Keratinocyte (primary cell): ENCODE data around the gene SKA2. TPM values are rescaled to one million over a fixed set of nuclear protein-coding genes. Genes with fewer than 3 reads are reported as not detected.

Experiments used
- DNase-seq: peaks from one replicate; pipeline ENCODE4 v3.0.0-alpha.2; 2011; ENCODE audit warnings: low read depth, missing footprints, low spot score
- FAIRE-seq: peaks from 2 replicates; lab custom pipeline; 2011; peaks lifted over from hg19 to GRCh38; lab: Jason Lieb, UNC
- H2AFZ ChIP-seq: 2 replicates; pipeline ENCODE4 v1.6.0; 2012; ENCODE audit warnings: low read length, control low read depth, inconsistent platforms; ENCODE audit not compliant: control insufficient read depth
- H3K27ac ChIP-seq: 2 replicates; pipeline ENCODE4 v1.5.1; 2011; ENCODE audit warnings: low read length; ENCODE audit not compliant: control insufficient read depth, insufficient read depth
- H3K27me3 ChIP-seq: 3 replicates; pipeline ENCODE4 v1.6.0; 2011; ENCODE audit warnings: low read length; ENCODE audit not compliant: control insufficient read depth, insufficient read depth; ENCODE audit errors: extremely low read depth
- H3K36me3 ChIP-seq, 2 experiments: 2 replicates in 1 of 2; 3 replicates in 1 of 2; pipeline ENCODE4 v1.5.1; 2011; ENCODE audit warnings: low read length in 2 of 2, mild to moderate bottlenecking in 1 of 2; ENCODE audit not compliant: control insufficient read depth in 2 of 2, insufficient read depth in 2 of 2; ENCODE audit errors: extremely low read depth in 1 of 2
- H3K4me1 ChIP-seq: 3 replicates; pipeline ENCODE4 v1.5.1; 2011; ENCODE audit warnings: low read length; ENCODE audit not compliant: control insufficient read depth, insufficient read depth; ENCODE audit errors: extremely low read depth
- H3K4me2 ChIP-seq: 3 replicates; pipeline ENCODE4 v1.6.0; 2011; ENCODE audit warnings: low read depth, low read length; ENCODE audit not compliant: control insufficient read depth, insufficient read depth; ENCODE audit errors: extremely low read depth
- H3K4me3 ChIP-seq, 3 experiments: fragments of 200-600 bp in 1 of 3; sonication (generic) in 1 of 3; 2 replicates in 2 of 3; 3 replicates in 1 of 3; pipeline ENCODE4 v1.5.1; 2011 to 2016; ENCODE audit warnings: low read length in 3 of 3, mild to moderate bottlenecking in 3 of 3, control low read depth in 2 of 3, inconsistent platforms in 1 of 3, low read depth in 1 of 3, mixed read lengths in 1 of 3, mixed run types in 1 of 3, moderate library complexity in 1 of 3; ENCODE audit not compliant: control insufficient read depth in 2 of 3, insufficient read depth in 2 of 3; ENCODE audit errors: extremely low read depth in 1 of 3
- H3K79me2 ChIP-seq: 2 replicates; pipeline ENCODE4 v1.6.0; 2012; ENCODE audit warnings: low read length; ENCODE audit not compliant: control insufficient read depth, insufficient read depth
- H3K9ac ChIP-seq: 3 replicates; pipeline ENCODE4 v1.6.0; 2011; ENCODE audit warnings: low read length; ENCODE audit not compliant: control insufficient read depth, insufficient read depth; ENCODE audit errors: extremely low read depth
- H3K9me1 ChIP-seq: 3 replicates; pipeline ENCODE4 v1.6.0; 2011; ENCODE audit warnings: low read length; ENCODE audit not compliant: control insufficient read depth, insufficient read depth; ENCODE audit errors: extremely low read depth
- H3K9me3 ChIP-seq: 2 replicates; pipeline ENCODE4 v1.5.1; 2012; ENCODE audit warnings: low read depth, low read length; ENCODE audit not compliant: control insufficient read depth
- H4K20me1 ChIP-seq: 3 replicates; pipeline ENCODE4 v1.6.0; 2011; ENCODE audit warnings: low read length; ENCODE audit not compliant: control insufficient read depth, insufficient read depth; ENCODE audit errors: extremely low read depth
- CTCF ChIP-seq, 3 experiments: IDR thresholded peaks in 1 of 3; conservative IDR thresholded peaks in 1 of 3; optimal IDR thresholded peaks in 1 of 3; 2 replicates in 2 of 3; 3 replicates in 1 of 3; pipeline versions ENCODE3 to v1.5.1; 2011; ENCODE audit warnings: low read length in 3 of 3, mild to moderate bottlenecking in 3 of 3, moderate library complexity in 2 of 3, control low read depth in 1 of 3, inconsistent platforms in 1 of 3; ENCODE audit not compliant: insufficient read depth in 2 of 3; ENCODE audit errors: extremely low read depth in 1 of 3
- EZH2 ChIP-seq: IDR thresholded peaks from one replicate; pipeline ENCODE4 v1.6.1; 2012; ENCODE audit warnings: inconsistent platforms, mild to moderate bottlenecking, low read length, moderate library complexity
- dilution Hi-C: fragments of 300-500 bp; cut with MboI; formaldehyde crosslinking; loops from one replicate; pipeline ENCODE4 v1.7.0; 2020; ENCODE audit warnings: low sequenced_read_pairs; ENCODE audit not compliant: extremely low pct_ligation_motif_present
- polyA plus RNA-seq, 5 experiments: library from polyadenylated mRNA; depleted of rRNA in 3 of 5; stranded (reverse) in 3 of 5; stranded (forward) in 1 of 5; unstranded in 1 of 5; fragments of >200 nt; gene quantifications; 1 replicate in 1 of 5; 2 replicates in 3 of 5; 3 replicates in 1 of 5; pipeline versions ENCODE4 v1.2.1 to v1.2.3, GENCODE V29; 2011 to 2012; ENCODE audit warnings: missing spikeins in 2 of 5, low read depth in 1 of 5, low replicate concordance in 1 of 5

The SKA2 gene
- polyA plus RNA-seq, 1 donor (not counting 4 experiments of a cell fraction or from before 2014, with no cell fraction given), result 52.8 TPM

GRCh38 chr17:59199398-59199797, 44.4 kb upstream of the SKA2 start:
- H3K27me3 ChIP-seq, result no peaks in the 10 kb centered on the region
- FAIRE-seq, result no peak
- TF ChIP-seq EZH2 (no peak), CTCF (optimal IDR thresholded peaks at IDR 0.05 in 1 of 3, IDR thresholded peaks at IDR 0.05 in 1 of 3, conservative IDR thresholded peaks at IDR 0.05 in 1 of 3; ENCODE audit: extremely low read depth in 1 of 3, insufficient read depth in 2 of 3, low read length in 3 of 3) (no peak)
- H3K27ac ChIP-seq, result no peak overlapping the region
- dilution Hi-C loops, result no loop called here
- H3K9me3 ChIP-seq, result no peaks in the 10 kb centered on the region
- no peak overlapping the region for H3K4me3 ChIP-seq
- H3K9ac ChIP-seq, result no peak overlapping the region
- H4K20me1 ChIP-seq, result no peaks in the 10 kb centered on the region
- no peak overlapping the region for H3K4me2 ChIP-seq
- peaks cover 2 to 13% of the 10 kb centered on the region in 2 experiments for H3K36me3 ChIP-seq
- no peak overlapping the region for H2AFZ ChIP-seq
- no peaks in the 10 kb centered on the region for H3K4me1 ChIP-seq
- no peak for DNase-seq
- H3K9me1 ChIP-seq, result no peaks in the 10 kb centered on the region
- H3K79me2 ChIP-seq, result no peaks in the 10 kb centered on the region

- no peaks in the 10 kb centered on the region for H3K9me3 ChIP-seq
- no peak overlapping the region for H2AFZ ChIP-seq
- no peak overlapping the region for H3K4me2 ChIP-seq
- H3K27me3 ChIP-seq, result no peaks in the 10 kb centered on the region
- no peak overlapping the region for H3K27ac ChIP-seq
- H3K4me3 ChIP-seq, result no peak overlapping the region
- DNase-seq (no peak), FAIRE-seq (no peak)
- no peak overlapping the region for H3K9ac ChIP-seq
- peaks cover 3 to 21% of the 10 kb centered on the region in 2 experiments for H3K36me3 ChIP-seq
- H3K79me2 ChIP-seq, result no peaks in the 10 kb centered on the region
- TF ChIP-seq CTCF (optimal IDR thresholded peaks at IDR 0.05 in 1 of 3, IDR thresholded peaks at IDR 0.05 in 1 of 3, conservative IDR thresholded peaks at IDR 0.05 in 1 of 3; ENCODE audit: extremely low read depth in 1 of 3, insufficient read depth in 2 of 3, low read length in 3 of 3) (no peak), EZH2 (no peak)
- H3K9me1 ChIP-seq, result no peaks in the 10 kb centered on the region
- H4K20me1 ChIP-seq, result no peaks in the 10 kb centered on the region
- dilution Hi-C loops, result no loop called here
- H3K4me1 ChIP-seq, result no peaks in the 10 kb centered on the region
These were observed 38.4 kb upstream of the SKA2 start for GRCh38 chr17:59193336-59193862.
